Measurements from ENCODE around the gene HSH2D.
"Not testable (repeated sequence)": the region's sequence is repeated elsewhere in the genome, so short reads cannot be mapped to it uniquely, and the experiment has no call there.

GRCh38 chr19:16099314-16099965 lies 44.0 kb upstream of the HSH2D start:
- not testable (repeated sequence) for TF ChIP-seq GABPA (IDR thresholded peaks at IDR 0.05; ENCODE audit: low read depth); TCF12 (IDR thresholded peaks at IDR 0.05); JUND (IDR thresholded peaks at IDR 0.05); CTCF (IDR thresholded peaks at IDR 0.05); POLR2AphosphoS5 (IDR thresholded peaks at IDR 0.05; ENCODE audit: low read depth, low read length); YY1 (IDR thresholded peaks at IDR 0.05; ENCODE audit: low read depth); CHD2 (IDR thresholded peaks at IDR 0.05; ENCODE audit: low read length, partially characterized antibody); MEF2A (IDR thresholded peaks at IDR 0.05; ENCODE audit: borderline replicate concordance, low read depth)

Measured in SK-N-SH (cell line).